Dendritic cell treated with granulocyte-macrophage colony-stimulating factor and Interleukin-4, amounts not matched to agents 40 ng/mL and 50 ng/mL, for 4 days (primary cell): ENCODE data around the gene PSMD13.
"Not testable (repeated sequence)": the region's sequence is repeated elsewhere in the genome, so short reads cannot be mapped to it uniquely, and the experiment has no call there.

Source experiments
- H3K27ac Mint-ChIP-seq: one replicate; pipeline ENCODE4 v1.8.0; 2022; ENCODE audit warnings: mild to moderate bottlenecking, mixed read lengths
- H3K27me3 Mint-ChIP-seq: one replicate; pipeline ENCODE4 v1.8.0; 2022; ENCODE audit warnings: mild to moderate bottlenecking, mixed read lengths
- H3K36me3 Mint-ChIP-seq: one replicate; pipeline ENCODE4 v1.8.0; 2022; ENCODE audit warnings: low read depth, mixed read lengths
- H3K4me1 Mint-ChIP-seq: one replicate; pipeline ENCODE4 v1.8.0; 2022; ENCODE audit warnings: low read depth, mixed read lengths
- H3K4me3 Mint-ChIP-seq: one replicate; pipeline ENCODE4 v1.8.0; 2022; ENCODE audit warnings: mild to moderate bottlenecking, moderate library complexity, mixed read lengths
- H3K9me3 Mint-ChIP-seq: one replicate; pipeline ENCODE4 v1.8.0; 2022; ENCODE audit warnings: mixed read lengths
- intact Hi-C: fragments of 100-400 bp; cut with micrococcal nuclease; formaldehyde crosslinking; loops from one replicate; pipeline ENCODE4 v1.15.0; 2022

The PSMD13 gene

GRCh38 chr11:217704-218103 is 19.1 kb upstream of the PSMD13 start:
- Mint-ChIP-seq H3K9me3 (no peaks in the 10 kb centered on the region), H3K4me1 (peaks cover 8% of the 10 kb centered on the region), H3K4me3 (no peak overlapping the region), H3K27ac (no peak overlapping the region), H3K27me3 (no peaks in the 10 kb centered on the region), H3K36me3 (peaks cover 64% of the 10 kb centered on the region)
- intact Hi-C loops, result no loop called here

GRCh38 chr11:218815-219593 is 17.8 kb upstream of the PSMD13 start:
- Mint-ChIP-seq H3K27me3 (no peaks in the 10 kb centered on the region), H3K9me3 (no peaks in the 10 kb centered on the region), H3K36me3 (peaks cover 62% of the 10 kb centered on the region), H3K4me3 (no peak overlapping the region), H3K4me1 (peaks cover 8% of the 10 kb centered on the region), H3K27ac (no peak overlapping the region)
- intact Hi-C loops, result no loop called here

- H3K27ac Mint-ChIP-seq, H3K4me3 Mint-ChIP-seq, H3K27me3 Mint-ChIP-seq, H3K4me1 Mint-ChIP-seq, intact Hi-C loops, H3K9me3 Mint-ChIP-seq: not testable (repeated sequence)
- H3K36me3 Mint-ChIP-seq, result peaks cover 47% of the 10 kb centered on the region
Measured at GRCh38 chr11:220641-221215, 16.0 kb upstream of the PSMD13 start.

- H3K4me1 Mint-ChIP-seq, result peaks cover 8% of the 10 kb centered on the region
- intact Hi-C loops, result no loop called here
- H3K36me3 Mint-ChIP-seq, result peaks cover 44% of the 10 kb centered on the region
- no peak overlapping the region for H3K27ac Mint-ChIP-seq
- no peak overlapping the region for H3K4me3 Mint-ChIP-seq
- no peaks in the 10 kb centered on the region for H3K27me3 Mint-ChIP-seq
- H3K9me3 Mint-ChIP-seq, result no peaks in the 10 kb centered on the region
Measured at GRCh38 chr11:221539-221938, 15.2 kb upstream of the PSMD13 start.

- H3K36me3 Mint-ChIP-seq, result peaks cover 44% of the 10 kb centered on the region
- no peaks in the 10 kb centered on the region for H3K27me3 Mint-ChIP-seq
- no peak overlapping the region for H3K4me3 Mint-ChIP-seq
- H3K4me1 Mint-ChIP-seq, result peaks cover 8% of the 10 kb centered on the region
- H3K27ac Mint-ChIP-seq, result no peak overlapping the region
- intact Hi-C loops, result no loop called here
- no peaks in the 10 kb centered on the region for H3K9me3 Mint-ChIP-seq
Measured at GRCh38 chr11:221998-222789, 14.6 kb upstream of the PSMD13 start.

GRCh38 chr11:223026-223789 is 13.6 kb upstream of the PSMD13 start:
- peaks cover 39% of the 10 kb centered on the region for H3K36me3 Mint-ChIP-seq
- no peaks in the 10 kb centered on the region for H3K9me3 Mint-ChIP-seq
- no peaks in the 10 kb centered on the region for H3K27me3 Mint-ChIP-seq
- intact Hi-C loops, result no loop called here
- H3K27ac Mint-ChIP-seq, result no peak overlapping the region
- H3K4me1 Mint-ChIP-seq, result no peaks in the 10 kb centered on the region
- no peak overlapping the region for H3K4me3 Mint-ChIP-seq

GRCh38 chr11:223884-224283 is 12.9 kb upstream of the PSMD13 start:
- H3K9me3 Mint-ChIP-seq, result no peaks in the 10 kb centered on the region
- H3K27me3 Mint-ChIP-seq, result no peaks in the 10 kb centered on the region
- H3K4me1 Mint-ChIP-seq, result no peaks in the 10 kb centered on the region
- no peak overlapping the region for H3K27ac Mint-ChIP-seq
- peaks cover 39% of the 10 kb centered on the region for H3K36me3 Mint-ChIP-seq
- no peak overlapping the region for H3K4me3 Mint-ChIP-seq
- intact Hi-C loops, result no loop called here

- H3K4me1 Mint-ChIP-seq, result no peaks in the 10 kb centered on the region
- no peaks in the 10 kb centered on the region for H3K9me3 Mint-ChIP-seq
- H3K4me3 Mint-ChIP-seq, result no peak overlapping the region
- intact Hi-C loops, result no loop called here
- no peak overlapping the region for H3K27ac Mint-ChIP-seq
- peaks cover 39% of the 10 kb centered on the region for H3K36me3 Mint-ChIP-seq
- no peaks in the 10 kb centered on the region for H3K27me3 Mint-ChIP-seq
Measured at GRCh38 chr11:224424-224823, 12.4 kb upstream of the PSMD13 start.

GRCh38 chr11:225734-226453 is 10.9 kb upstream of the PSMD13 start:
- H3K36me3 Mint-ChIP-seq, result peaks cover 49% of the 10 kb centered on the region
- intact Hi-C loops, result no loop called here
- no peak overlapping the region for H3K27ac Mint-ChIP-seq
- H3K4me3 Mint-ChIP-seq, result no peak overlapping the region
- no peaks in the 10 kb centered on the region for H3K4me1 Mint-ChIP-seq
- no peaks in the 10 kb centered on the region for H3K27me3 Mint-ChIP-seq
- no peaks in the 10 kb centered on the region for H3K9me3 Mint-ChIP-seq

GRCh38 chr11:227824-228379 is 8.9 kb upstream of the PSMD13 start:
- H3K27ac Mint-ChIP-seq, result no peak overlapping the region
- H3K36me3 Mint-ChIP-seq, result peaks cover 45% of the 10 kb centered on the region
- H3K4me1 Mint-ChIP-seq, result no peaks in the 10 kb centered on the region
- H3K9me3 Mint-ChIP-seq, result no peaks in the 10 kb centered on the region
- intact Hi-C loops, result no loop called here
- no peaks in the 10 kb centered on the region for H3K27me3 Mint-ChIP-seq
- H3K4me3 Mint-ChIP-seq, result no peak overlapping the region

GRCh38 chr11:230431-230830 is 6.3 kb upstream of the PSMD13 start:
- Mint-ChIP-seq H3K36me3 (peaks cover 38% of the 10 kb centered on the region), H3K4me3 (no peak overlapping the region), H3K9me3 (no peaks in the 10 kb centered on the region), H3K27ac (no peak overlapping the region), H3K27me3 (no peaks in the 10 kb centered on the region), H3K4me1 (peaks cover 7% of the 10 kb centered on the region)
- intact Hi-C loops, result no loop called here

GRCh38 chr11:232783-233565 is 3.8 kb upstream of the PSMD13 start:
- H3K36me3 Mint-ChIP-seq, result peaks cover 40% of the 10 kb centered on the region
- H3K27ac Mint-ChIP-seq, result no peak overlapping the region
- H3K27me3 Mint-ChIP-seq, result no peaks in the 10 kb centered on the region
- peaks cover 11% of the 10 kb centered on the region for H3K4me1 Mint-ChIP-seq
- H3K9me3 Mint-ChIP-seq, result no peaks in the 10 kb centered on the region
- intact Hi-C loops, result no loop called here
- H3K4me3 Mint-ChIP-seq, result no peak overlapping the region
